ENCODE results near the gene CELSR1. TPM values are rescaled to one million over a fixed set of nuclear protein-coding genes. Genes with fewer than 3 reads are reported as not detected.
A peak's percentile ranks its signal among the peaks of the same experiment; 100 is the strongest.

The CELSR1 gene
- total and polyA plus RNA-seq, 2 of the 13 experiments (the other 11 are each of a cell fraction or from before 2014, with no cell fraction given) = 0.78 to 1.8 TPM

GRCh38 chr22:46453006-46453828 is 84.2 kb downstream of the CELSR1 start (continued):
- TF ChIP-seq PAXIP1 (CRISPR knock-in tag; conservative IDR thresholded peaks at IDR 0.05) (peak; percentile 97), CBX5 (CRISPR knock-in tag; IDR thresholded peaks at IDR 0.05; ENCODE audit: borderline replicate concordance) (no peak), ELF4 (CRISPR knock-in tag; IDR thresholded peaks at IDR 0.05; ENCODE audit: borderline replicate concordance) (0 out of 2 replicates have a peak, but pooled peaks have one; percentile 40), HNF4A (CRISPR knock-in tag; IDR thresholded peaks at IDR 0.05) (peak; percentile 94), ZNF558 (CRISPR knock-in tag; IDR thresholded peaks at IDR 0.05; ENCODE audit: borderline replicate concordance) (no peak), NFE2L2 (IDR thresholded peaks at IDR 0.05; ENCODE audit: low read length) (no peak), ZNF564 (CRISPR knock-in tag; IDR thresholded peaks at IDR 0.05) (no peak), ZBTB3 (CRISPR knock-in tag; IDR thresholded peaks at IDR 0.05; ENCODE audit: borderline replicate concordance, low read depth) (peak; percentile 58; the same call in 1 of the 2 replicates), ZNF343 (CRISPR knock-in tag; IDR thresholded peaks at IDR 0.05) (peak; percentile 76; the same call in 1 of the 2 replicates), RAD21 (CRISPR knock-in tag; IDR thresholded peaks at IDR 0.05) (peak; percentile 14; the same call in 1 of the 2 replicates), SALL1 (CRISPR knock-in tag; IDR thresholded peaks at IDR 0.05) (peak; percentile 94), MAFK (conservative IDR thresholded peaks at IDR 0.05 in 1 of 2, IDR thresholded peaks at IDR 0.05 in 1 of 2; ENCODE audit: low read length in 2 of 2) (no peak), GABPA (IDR thresholded peaks at IDR 0.05; ENCODE audit: low read depth, low read length) (no peak), GABPA (CRISPR knock-in tag; IDR thresholded peaks at IDR 0.05; ENCODE audit: low read depth) (peak; percentile 81), ZNF883 (CRISPR knock-in tag; IDR thresholded peaks at IDR 0.05; ENCODE audit: not compliant biosample characterization) (no peak), ATF7 (IDR thresholded peaks at IDR 0.05) (no peak), ATF7 (CRISPR knock-in tag; IDR thresholded peaks at IDR 0.05) (peak; percentile 74; the same call in 1 of the 2 replicates), ZNF83 (CRISPR knock-in tag; IDR thresholded peaks at IDR 0.05; ENCODE audit: borderline replicate concordance) (no peak), ATM (IDR thresholded peaks at IDR 0.05; ENCODE audit: borderline replicate concordance) (no peak), PCBP2 (optimal IDR thresholded peaks at IDR 0.05; ENCODE audit: low read depth, low read length, poor library complexity, severe bottlenecking) (no peak), ZNF788 (CRISPR knock-in tag; IDR thresholded peaks at IDR 0.05; ENCODE audit: borderline replicate concordance) (peak; percentile 37; the same call in 1 of the 2 replicates), HMGXB4 (CRISPR knock-in tag; IDR thresholded peaks at IDR 0.05; ENCODE audit: borderline replicate concordance in 1 of 2, low read depth in 1 of 2) (peak; percentile 45 to 49; a peak in 2 of 4 replicates), AKAP8 (CRISPR knock-in tag; IDR thresholded peaks at IDR 0.05) (no peak; the same call in 1 of the 2 replicates)
- TF ChIP-seq, protein P1, sequence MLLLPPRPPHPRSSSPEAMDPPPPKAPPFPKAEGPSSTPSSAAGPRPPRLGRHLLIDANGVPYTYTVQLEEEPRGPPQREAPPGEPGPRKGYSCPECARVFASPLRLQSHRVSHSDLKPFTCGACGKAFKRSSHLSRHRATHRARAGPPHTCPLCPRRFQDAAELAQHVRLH (CRISPR knock-in tag; IDR thresholded peaks at IDR 0.05; ENCODE audit: borderline replicate concordance, low read depth) = peak; percentile 23; the same call in 1 of the 2 replicates
